ENCODE data around the gene RPUSD1.

The RPUSD1 gene

DNA sequence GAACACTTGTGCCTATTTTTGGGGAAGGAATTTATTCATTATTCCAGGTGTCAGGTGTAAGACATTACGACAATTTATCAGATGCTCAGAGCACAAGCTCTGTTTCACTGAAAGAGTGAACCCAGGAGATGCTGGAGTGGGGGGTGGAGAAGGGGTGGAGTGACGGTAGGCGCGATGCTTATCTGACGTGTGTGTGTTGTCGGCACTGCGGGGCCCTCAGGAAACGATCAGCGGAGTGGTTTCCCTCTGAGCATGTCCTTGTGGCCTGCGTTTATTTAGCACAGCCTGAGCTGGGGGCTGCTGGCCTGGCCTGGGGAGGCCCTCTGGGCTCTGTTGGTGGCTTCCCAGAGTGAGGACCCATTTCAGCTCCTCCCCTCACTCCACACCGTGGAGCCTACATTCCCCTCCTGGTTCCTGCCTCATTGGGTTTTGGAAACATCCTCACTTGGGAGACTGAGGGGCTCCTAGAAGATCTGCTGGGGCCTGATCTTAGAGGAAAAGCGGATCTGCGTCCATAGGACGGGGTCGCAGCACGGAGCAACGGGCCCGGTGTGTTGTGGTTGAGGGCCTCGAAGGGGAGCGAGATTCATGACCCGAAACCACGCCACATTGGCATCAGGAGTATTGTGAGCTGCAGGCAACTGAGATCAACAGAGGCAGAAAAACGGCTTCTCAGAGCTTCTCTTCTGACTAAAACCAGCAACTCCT, 31.3 kb upstream of the RPUSD1 start:
- DNase-seq (ENCODE audit: low read depth, low spot score), result no peak

DNA sequence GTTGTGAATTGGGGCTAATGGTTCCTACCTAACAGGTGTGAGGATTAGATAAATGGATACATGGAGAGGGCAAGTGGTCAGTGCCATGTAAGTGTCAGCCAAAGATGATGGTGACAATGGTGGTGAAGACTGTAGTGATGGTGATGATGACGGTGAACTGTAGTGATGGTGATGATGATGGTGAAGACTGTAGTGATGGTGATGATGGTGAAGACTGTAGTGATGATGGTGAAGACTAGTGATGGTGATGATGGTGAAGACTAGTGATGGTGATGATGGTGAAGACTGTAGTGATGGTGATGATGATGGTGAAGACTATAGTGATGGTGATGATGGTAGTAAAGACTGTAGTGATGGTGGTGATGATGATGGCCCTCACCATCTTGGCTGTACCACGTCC, 30.4 kb upstream of the RPUSD1 start:
- DNase-seq (ENCODE audit: low read depth, low spot score), result no peak

GRCh38 chr16:818132-818531, 30.0 kb upstream of the RPUSD1 start:
- DNase-seq (ENCODE audit: low read depth, low spot score), result no peak

DNA sequence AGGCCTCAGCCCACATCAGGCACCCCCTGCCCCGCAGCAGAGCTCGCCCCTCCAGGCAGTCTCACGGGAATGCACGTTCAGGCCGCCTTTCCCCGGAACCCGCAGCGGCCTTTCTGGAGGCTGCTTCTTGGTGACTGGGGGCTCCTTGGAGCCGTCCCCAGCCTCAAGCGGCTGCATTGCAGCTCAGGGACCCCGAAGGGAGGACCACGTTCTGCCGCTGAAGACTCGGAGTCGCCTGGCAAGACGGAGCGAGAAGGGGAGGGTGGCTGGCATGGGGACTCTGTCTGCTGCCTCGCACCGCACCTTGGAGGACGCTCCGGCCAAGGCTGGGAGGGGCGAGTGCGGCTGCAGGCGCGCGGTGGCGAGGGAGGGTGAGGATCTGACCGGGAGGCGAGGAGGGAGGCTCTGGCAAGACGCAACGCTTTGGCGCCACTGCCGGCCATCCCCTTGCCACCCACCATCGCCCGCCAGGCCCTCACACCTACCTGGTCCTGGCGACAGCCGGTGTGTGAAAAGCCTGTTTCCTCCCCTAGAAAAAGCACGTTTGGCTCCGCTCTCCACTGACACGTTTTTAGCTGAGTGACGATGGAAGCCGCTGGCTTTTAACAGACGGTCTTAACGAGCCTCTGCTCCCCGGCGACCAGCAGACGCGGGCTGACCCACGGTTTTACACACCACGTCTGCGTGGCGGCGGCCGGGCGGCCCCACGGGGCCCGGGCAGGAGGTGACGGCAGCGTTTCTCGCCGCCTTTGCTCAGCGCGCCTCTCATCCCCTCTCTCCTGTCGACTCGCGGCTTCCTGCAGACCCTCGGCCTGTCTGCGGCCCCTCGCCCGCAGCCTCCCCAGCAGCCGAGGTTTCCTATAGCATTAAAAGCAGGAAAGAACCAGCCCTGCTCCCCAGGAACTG, 29.1 kb upstream of the RPUSD1 start:
- no peak for DNase-seq (ENCODE audit: low read depth, low spot score)

DNA sequence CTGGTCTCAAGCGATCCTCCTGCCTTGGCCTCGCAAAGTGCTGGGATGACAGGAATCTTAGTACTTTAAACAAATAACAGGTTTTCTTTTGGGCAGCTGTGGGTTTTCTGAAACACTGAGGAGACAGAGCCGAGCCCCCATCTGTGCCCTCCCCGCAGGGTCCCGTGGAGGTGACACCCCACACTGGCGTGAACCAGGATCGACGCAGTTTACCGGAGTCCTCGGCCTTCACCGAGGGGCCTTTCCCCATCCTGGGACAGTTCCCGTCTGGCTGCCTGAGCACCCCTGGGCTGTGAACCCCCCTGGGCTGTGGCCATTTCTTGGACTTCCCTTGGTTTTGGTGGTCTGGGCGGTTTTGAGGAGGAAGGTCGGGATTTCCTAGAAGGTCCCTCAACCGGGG, 27.7 kb upstream of the RPUSD1 start:
- no peak for DNase-seq (ENCODE audit: low read depth, low spot score)

- no peak for DNase-seq (ENCODE audit: low read depth, low spot score)
Measured at GRCh38 chr16:814974-815373, 26.8 kb upstream of the RPUSD1 start.

DNA sequence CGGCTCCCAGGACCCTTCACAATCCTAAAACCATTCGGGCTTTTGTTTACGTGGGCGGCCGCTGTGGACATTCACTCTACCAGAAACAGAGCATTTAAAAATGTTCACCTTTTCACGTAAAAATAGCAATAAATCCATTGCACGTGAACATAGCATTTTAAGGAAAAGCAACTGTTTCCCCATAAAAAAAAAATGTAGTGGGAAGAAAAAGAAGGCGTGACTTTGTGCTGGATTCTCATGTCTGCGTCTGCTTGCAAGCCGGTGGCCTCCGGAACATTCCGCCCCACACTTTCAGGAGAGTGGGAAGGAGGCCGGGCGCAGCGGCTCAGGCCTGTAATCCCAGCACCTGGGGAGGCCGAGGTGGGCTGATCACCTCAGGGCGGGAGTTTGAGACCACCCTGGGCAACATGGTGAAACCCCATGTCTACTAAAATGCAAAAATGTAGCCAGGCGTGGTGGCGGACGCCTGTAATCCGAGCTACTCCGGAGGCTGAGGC, 25.8 kb upstream of the RPUSD1 start:
- DNase-seq (ENCODE audit: low read depth, low spot score), result no peak

DNA sequence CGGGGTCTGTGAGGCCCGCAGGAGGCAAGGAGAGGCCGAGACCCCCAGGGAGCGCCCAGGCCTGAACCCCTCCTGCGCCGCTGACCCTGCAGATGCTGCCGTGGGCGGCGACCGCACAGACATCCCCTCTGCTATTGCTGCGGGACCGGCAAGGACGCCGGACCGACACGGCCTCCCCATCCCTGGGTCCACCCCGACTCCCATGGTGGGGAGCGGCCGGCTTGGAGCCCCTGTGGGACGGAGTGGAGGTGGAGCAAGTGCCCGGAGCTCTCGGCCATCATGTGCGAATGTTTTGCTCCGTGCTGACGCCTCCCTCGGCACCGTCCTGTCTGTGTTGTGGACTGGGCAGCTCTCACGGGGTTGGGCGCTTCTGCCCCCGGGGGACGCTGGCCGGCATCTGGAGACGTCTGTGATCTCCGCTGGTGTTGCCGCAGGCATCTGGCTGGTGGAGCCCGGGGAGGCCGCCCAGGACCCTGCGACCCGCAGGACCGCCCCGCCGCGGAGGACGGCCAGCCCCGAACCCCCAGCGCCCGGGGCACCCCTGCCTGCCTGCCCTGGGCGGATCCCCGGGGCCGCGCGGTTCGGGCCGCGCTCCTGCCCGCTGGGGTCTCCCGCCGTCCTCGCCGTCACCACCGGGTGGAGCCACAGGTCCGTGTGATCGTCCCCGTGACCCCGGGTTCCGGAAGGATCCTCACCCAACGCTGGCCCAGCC, 25.2 kb upstream of the RPUSD1 start:
- no peak for DNase-seq (ENCODE audit: low read depth, low spot score)

- no peak for DNase-seq (ENCODE audit: low read depth, low spot score)
Measured at GRCh38 chr16:808085-808386, 19.9 kb upstream of the RPUSD1 start.

DNA sequence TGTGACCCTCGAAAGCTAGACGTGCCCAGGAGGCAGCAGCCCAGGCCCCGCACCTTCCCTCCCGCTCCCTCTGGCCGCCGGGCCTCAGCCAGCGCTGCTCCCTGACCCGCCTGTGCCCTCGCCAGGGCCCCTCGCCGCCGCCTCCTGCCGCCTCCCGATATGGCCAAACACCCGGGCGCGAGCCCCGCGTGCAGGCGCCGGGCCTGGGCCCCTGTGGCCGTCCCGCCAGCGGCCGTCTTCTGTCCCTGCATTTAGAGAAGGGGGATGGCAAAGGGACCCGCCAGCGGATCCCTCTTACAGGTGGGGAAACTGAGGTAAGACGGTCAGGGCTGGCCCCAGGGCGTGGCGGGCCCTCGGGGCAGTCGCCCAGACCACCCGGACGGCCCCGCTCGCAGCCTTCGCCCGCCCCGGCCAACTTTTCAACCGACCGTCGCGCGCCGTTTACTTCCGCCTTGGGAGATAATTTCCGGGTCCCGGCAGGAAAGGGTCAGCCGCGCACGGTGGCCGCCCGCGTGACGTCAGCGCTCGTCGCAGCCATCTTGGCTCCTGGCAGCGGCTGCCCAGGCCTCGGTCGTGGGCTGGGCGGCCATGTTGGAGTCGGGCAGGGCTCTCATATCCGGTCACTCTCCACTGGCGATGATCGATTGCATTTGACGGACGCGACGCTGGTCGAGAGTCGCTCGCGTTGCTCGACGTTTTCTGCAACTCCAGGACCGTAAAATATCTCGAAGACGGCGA, 19.3 kb upstream of the RPUSD1 start:
- peak; percentile 76 for DNase-seq (ENCODE audit: low read depth, low spot score)

DNA sequence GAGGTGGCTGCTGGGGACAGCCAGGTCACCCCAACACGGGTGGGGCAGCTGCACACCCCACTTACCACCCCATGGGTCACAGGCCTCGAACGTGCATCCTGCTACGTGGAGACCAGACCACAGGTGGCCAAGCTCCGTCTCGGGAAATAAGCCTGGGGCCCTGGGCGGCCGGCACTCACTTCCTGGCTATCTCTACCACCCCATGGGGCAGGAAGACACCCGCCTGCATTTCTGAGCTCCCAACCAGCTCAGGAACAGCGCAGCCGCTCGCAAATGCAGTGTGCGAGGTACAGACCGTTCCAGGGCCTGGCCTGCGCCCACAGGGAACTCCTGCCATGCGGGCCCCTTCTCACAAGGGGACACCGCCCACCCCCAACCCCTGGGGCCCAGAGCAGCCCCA, 17.3 kb upstream of the RPUSD1 start:
- no peak for DNase-seq (ENCODE audit: low read depth, low spot score)

GRCh38 chr16:804193-805048, 16.2 kb upstream of the RPUSD1 start:
- DNase-seq (ENCODE audit: low read depth, low spot score), result no peak

DNA sequence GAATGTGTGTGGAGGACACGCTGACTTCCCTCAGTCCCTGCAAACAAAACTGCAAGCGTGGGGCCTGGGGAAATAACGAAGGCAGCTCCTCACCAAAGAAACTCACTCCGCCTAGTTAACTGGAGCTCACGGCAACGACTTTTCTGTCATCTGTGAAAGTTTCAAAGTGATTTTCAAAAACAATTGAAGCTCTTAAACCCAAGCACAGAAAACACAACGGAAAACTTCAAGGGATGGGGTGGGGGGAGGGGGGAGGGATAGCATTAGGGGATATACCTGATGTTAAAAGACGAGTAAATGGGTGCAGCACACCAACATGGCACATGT, 15.5 kb upstream of the RPUSD1 start:
- DNase-seq (ENCODE audit: low read depth, low spot score), result no peak

- DNase-seq (ENCODE audit: low read depth, low spot score), result no peak
Measured at GRCh38 chr16:802914-803753, 15.0 kb upstream of the RPUSD1 start.

DNA sequence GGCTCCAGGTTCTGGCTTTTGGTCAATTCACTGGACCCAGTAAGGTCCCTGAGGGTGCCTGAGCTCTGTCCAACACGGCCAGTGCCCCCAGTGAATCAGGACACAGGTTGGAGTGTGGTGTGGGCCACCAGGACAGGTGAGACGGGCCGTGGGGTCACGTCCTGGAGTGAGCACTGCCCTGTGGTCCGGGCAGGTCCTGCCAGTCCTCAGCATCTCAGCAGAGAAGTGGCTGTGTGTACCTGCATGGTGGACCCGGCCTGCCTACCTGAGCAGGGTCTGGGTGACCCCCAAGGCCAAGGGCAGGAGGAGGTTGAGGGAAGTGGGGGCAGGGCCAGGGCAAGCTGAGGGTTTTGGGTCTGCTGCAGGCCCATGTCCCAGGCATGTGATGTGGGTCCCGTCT, 14.3 kb upstream of the RPUSD1 start:
- DNase-seq (ENCODE audit: low read depth, low spot score), result no peak

DNA sequence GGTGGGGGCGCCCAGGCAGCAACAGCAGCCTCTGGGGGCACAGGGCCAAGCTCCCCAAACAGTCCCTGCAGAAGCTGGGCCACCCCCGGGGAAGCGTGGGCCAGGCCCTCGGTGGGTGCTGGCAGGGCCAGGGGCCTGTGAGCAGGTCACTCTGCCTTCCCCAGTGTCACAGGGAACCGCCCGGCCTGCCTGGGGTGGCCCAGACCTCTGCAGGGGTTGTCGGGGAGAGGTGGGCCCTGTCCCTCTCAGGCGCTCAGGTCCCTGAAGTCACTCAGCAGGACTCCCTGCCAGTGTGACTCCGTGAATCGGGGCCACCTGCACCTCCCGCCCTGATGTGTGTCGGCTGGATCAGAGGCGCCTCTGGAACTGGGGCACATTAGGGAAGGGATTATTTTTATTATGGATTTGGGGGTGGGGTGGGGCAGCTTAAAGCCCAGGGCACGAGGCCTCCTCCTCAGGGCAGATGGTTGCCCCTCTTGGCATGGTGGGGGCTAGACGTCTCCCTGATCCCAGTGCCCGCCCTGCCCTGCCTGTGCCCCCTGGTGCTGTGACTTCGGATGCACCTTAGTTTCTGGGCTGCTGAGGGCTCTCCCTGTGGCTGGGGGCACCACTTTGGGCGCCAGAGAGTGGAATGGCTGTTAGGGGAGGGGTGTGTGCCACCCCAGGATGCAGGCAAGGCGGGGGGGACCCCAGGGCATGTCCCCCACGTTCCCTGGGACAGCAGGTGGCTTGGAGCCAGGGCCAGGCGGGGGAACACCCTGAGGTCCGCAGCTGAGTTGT, 13.6 kb upstream of the RPUSD1 start:
- no peak for DNase-seq (ENCODE audit: low read depth, low spot score)

DNA sequence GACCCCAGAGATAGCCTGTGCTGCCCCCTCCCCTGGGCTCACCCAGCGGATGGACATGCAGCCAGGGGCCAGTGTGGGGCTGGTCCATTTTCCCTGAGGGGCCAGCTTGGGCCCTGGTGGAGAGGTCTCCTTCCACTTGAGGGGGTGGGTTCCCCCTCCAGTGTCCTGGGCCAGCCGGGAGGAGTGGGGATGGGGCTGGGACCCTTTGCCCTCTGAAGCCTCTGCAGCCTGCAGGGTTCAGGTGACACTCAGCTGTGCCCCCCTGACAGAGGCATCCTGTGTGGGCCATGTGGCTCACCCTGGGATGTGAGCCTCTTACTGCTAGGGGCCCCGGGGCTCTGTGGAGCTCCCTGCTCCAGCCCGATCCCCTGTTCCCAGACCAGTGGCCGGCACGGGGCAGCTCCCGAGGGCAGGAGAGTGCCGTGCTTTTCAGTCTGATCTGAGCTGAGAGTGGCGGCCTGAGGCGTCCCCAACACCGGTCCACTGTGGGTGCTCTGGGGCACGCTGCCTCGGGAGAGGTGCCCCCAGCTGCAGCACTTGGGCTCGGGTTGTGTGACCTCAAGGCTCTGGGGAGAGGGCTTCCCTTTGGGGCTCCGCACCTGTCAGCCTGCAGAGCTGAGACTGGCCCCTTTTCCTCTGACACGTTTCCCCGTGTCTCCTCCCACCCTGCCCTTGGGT, 12.8 kb upstream of the RPUSD1 start:
- no peak for DNase-seq (ENCODE audit: low read depth, low spot score)

DNA sequence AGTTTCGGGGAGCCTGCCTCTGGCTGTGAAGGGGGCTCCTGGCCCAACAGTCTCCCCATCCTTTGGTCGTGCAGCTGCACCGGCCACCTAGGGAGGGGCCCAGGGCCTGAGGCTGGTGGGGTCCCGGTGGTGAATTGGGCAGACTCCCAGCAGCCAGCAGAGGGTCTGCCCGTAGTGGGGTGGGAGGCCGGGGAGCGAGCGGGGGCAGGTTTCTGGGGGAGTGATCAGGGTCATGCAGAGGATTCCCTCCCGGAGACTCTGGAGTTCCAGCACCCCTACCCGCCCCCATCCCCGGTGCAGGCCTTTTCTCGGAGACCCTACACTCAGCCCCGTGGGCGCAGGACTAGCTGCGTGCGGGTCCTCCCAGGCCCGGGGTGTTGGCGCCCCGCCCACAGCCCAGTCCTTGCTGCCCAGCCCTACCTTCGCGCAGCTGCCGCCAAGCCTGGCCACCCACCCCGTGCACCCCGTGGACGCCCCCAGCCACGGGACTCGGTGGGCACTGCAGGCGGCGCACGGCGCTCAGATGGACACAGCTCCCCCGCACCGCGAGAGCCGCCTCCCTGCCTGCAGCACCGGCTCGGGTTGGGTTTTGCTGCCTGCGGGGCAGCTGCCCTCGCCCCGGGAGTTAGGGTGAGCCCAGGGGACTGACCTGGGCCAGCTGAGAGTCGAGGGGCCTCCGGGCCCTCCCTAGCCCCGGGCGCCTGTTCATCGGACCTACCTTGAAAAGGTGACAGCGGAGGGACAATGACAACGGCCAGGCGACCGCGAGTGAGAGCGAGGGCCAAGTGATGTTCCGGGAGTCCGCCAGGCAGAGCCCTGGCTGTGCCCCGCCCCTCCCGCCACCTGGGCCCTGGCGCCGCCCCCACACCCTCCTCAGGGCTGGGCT, 12.0 kb upstream of the RPUSD1 start, which contains the start of gene GNG13:
GNG13 (minus strand) TSS at position 787 of the 886 bp plus-strand sequence. CDS start 1,657 bp downstream, outside the sequence.
- no peak for DNase-seq (ENCODE audit: low read depth, low spot score)

Data from smooth muscle cell of the brain vasculature (primary cell).